Activated CD4-positive, alpha-beta T cell treated with anti-CD3 and anti-CD28 coated beads for 48 hours (primary cell): Measurements from ENCODE around the gene VSTM1.
A peak's percentile ranks its signal among the peaks of the same experiment; 100 is the strongest.
"Not testable (repeated sequence)": the region's sequence is repeated elsewhere in the genome, so short reads cannot be mapped to it uniquely, and the experiment has no call there.

Experiments used
- DNase-seq: peaks from one replicate; pipeline ENCODE4 v3.0.0-alpha.2; 2020

The VSTM1 gene

DNA sequence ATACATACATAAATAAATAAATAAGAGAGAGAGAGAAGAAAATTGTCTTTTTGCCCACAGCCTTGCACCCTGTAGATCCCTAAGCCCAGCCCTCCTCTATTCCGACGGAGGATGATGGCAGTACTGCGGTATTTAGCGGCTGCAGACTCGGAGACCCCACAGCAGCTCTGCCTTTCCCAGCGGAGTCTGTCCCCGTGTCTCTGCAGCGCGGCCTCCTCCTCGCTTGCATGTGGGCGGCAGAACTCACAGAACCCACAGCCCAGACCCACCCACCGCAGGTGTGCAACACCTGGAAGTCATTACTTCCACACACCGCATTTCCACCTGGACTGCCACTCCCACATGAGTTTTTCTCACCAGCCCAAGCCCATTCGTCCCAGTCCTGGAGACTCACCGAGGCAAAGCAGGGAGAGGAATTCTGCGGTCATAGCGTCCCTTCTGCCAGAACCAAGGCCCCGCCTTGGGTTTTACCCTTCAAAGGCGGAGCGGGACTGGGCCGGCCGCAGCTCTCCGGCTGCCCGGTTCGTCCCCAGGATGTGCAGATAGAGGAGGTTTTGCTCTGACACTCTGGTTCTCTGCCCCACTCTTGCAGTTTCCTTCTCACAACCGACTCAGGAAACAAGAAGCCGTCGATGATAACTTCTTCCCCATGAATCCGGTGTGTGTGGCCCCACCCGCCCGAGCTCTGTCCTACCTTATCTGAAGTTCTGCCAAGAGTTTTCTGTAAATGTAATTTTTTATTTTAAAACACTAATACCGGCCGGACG lies at the start of gene VSTM1:
Gene VSTM1 (minus strand): TSS at position 548 of the 767 bp plus-strand sequence. CDS start 120 bp downstream, at position 428.
- no peak for DNase-seq

DNA sequence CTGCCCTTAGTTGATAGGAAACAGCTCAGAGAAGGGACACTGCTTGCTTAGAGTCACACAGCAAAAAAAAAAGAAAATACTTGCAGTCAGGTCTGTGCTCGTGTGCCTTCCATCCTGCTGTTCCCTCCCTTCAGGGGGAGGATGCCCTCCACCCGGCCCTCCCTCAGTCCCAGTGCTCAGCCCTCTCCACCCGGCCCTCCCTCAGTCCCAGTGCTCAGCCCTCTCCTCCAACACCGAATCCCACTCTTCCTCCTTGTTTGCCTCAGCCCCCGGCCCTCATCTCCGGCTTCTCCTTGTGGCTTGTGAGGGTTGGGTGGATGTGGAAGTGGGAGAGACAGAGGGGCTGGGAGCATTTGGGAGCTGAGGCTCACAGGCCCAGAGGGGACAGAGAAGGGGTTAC lies 46.0 kb upstream of the VSTM1 start:
- DNase-seq = no peak

- DNase-seq = no peak
These were observed 44.8 kb upstream of the VSTM1 start for GRCh38 chr19:54108496-54108895.

DNA sequence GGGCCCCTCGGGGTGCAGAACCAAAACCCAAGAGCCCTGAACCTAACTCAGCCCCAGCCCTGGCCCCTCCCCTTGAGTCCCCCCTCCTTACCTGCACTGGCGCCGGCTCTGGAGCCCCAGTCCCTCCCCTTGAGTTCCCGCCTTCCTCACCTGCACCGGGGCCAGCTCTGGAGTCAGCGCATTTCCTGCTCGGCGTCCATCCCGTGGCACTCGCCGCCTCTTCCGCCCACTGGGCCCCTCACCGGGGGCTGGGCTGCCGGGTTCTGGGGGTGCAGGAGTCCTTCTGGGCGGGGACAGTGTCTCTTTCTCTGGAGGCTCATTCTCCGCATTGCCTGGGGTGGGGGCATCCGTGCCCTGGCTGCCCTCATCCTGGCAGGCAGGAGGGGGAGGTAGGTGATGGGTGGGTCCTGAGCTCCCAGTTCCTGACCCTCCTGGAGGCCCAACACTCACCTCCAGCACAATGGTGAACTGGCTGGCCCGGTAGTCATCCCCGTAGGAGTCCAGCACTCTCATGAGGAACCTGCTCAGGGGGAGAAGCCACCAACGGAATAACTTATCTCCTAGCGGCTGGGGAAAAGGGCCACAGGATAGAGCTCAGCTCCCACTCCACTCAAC lies 44.3 kb upstream of the VSTM1 start:
- DNase-seq = no peak

DNA sequence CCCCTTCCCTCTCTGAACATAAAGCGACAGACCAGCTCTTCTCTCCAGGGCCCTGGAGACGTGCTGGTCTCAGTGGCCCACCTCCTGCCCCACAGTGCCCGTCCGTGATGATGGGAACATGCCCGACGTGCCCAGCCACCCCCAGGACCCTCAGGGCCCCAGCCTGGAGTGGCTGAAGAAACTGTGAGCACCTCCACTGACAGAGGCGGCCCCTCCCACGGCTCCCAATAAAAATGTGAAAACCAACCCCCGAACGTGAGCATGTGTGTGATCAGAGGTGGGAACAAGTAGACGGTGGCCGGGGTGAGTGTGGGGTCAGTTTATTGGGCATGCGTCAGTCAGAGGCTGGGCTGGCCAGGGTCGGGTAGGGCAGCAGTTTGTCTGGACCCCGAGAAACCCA lies 43.0 kb upstream of the VSTM1 start:
- DNase-seq = no peak

DNA sequence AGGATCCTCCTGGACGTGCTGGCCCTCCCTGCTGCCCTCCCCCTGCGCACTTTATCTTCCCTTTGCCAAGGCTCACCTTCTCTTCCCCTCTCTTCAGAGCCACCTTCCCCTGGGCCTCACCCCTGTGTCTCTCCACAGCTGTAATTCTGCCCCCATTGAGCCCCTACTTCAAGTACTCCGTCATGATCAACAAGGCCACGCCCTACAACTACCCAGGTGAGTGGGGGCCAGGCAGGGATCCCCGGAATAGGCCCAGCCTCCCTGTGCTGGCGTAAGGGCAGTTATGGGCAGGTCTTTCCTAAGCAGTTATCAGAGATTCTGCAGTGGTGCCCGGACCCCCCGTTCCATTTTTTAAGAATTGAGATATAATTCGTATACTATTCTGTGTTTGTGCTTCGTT lies 42.1 kb upstream of the VSTM1 start:
- no peak for DNase-seq

- no peak for DNase-seq
These were observed 41.5 kb upstream of the VSTM1 start for GRCh38 chr19:54104998-54105715.

GRCh38 chr19:54102421-54103169 lies 38.9 kb upstream of the VSTM1 start, which contains the start of gene NDUFA3:
Gene NDUFA3 (plus strand): TSS chr19:54102855. CDS start chr19:54102879, 24 bp downstream.
- peak; percentile 98 for DNase-seq

- DNase-seq = no peak
These were observed 36.9 kb upstream of the VSTM1 start, which contains the start of gene OSCAR for GRCh38 chr19:54100561-54100960. Gene OSCAR (minus strand): TSS chr19:54100803. CDS start chr19:54100792, 11 bp downstream.

- DNase-seq = not testable (repeated sequence)
These were observed 36.2 kb upstream of the VSTM1 start for GRCh38 chr19:54099903-54100255.

- no peak for DNase-seq
These were observed 35.6 kb upstream of the VSTM1 start for GRCh38 chr19:54099190-54099902.

DNA sequence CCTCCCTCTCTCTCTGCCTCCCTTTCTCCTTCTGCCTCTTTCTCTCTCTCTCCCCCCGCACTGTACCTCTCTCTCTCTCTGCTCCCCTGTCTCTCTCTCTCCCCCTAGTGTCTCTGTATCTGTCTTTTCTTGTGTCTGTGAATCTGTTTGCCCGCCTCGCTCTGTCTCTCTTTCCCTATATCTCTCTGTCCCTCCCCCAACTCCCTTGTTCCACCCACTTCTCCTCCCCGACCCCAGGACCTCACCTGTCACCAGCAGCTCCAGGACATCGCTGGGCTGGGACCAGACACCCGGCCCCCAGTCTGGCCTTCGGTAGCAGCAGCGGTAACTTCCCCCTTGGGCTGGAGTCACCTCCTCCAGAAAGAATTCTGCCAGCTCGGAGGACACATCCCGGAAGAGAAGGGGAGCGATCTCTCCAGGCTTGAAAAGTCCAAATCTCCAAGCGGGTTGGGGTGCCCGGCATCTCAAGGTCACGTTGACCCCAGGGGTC lies 33.0 kb upstream of the VSTM1 start:
- DNase-seq = no peak

- peak; percentile 56 for DNase-seq
These were observed 32.3 kb upstream of the VSTM1 start for GRCh38 chr19:54095859-54096616.

DNA sequence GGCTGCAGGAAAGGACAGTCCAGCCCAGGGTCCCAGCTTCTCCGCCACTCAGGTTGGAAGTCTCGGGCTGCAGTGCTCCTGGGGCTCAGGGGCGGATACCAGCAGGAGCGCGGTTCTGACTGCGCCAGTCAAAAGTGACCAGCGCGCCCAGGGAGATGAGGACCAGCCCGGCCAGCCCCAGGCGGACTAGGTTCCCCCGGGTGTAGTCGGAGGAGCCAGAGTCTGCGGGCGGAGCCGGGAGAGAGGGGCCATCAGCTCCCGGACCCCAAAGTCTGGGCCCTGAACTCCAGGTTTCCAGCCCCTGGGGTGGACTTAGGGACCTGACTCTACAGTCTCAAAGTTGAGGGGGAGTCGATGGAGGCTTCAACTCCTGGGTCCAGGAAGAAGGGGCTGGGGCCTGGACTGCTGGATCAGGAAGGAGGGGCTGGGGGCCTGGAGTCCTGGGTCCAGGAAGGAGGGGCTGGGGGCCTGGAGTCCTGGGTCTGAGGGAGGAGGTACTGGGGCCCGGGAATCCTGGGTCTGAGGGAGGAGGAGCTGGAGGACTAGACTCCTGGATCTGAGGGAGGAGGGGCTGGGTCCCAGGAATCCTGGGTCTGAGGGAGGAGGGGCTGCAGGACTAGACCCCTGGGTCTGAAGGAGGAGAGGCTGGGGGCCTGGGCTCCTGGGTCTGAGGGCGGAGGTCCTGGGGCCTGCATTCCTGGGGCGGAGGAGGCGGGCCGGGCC lies 31.6 kb upstream of the VSTM1 start:
- DNase-seq = no peak

DNA sequence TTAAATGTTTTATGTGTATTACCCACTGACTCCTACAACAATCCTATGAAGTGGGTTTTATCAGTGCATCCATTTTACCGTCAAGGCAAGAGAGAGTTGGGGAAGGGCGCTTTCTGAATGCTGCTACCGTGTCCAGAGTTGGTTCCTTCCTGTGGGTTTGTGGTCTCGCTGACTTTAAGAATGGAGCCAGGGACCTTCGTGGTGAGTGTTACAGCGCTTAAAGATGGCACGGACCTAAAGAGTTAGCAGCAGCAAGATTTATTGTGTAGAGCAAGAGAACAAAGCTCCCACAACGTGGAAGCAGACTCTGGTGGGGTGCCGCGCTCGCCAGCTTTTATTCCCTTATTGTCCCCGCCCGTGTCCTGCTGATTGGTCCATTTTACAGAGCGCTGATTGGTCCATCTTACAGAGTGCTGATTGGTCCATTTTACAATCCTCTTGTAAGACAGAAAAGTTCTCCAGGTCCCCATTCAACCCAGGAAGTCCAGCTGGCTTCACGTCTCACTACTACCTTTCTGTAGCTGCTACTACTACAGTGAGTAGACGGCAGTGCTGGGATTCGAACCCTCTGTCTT lies 30.8 kb upstream of the VSTM1 start:
- DNase-seq = no peak

GRCh38 chr19:54084410-54084809 lies 20.7 kb upstream of the VSTM1 start:
- no peak for DNase-seq

DNA sequence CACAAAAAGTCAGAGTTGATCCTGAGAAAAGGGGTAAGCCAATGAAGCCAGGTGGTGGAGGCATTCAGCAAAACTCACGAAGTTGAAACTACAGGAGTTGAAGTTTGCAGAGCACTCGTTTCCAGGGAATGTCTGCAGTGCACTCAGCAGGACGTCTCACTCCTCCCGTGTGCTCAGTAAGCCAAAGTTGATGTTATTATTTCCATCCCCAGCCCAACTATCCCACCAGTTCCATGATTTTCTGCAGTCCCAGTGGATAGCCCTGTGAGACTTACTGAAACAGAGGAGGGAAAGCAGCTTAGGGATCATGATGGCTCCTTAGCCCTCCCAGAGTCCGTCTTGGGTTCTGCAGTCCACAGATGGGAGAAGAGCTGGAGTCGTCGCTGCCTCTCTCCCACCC lies 17.3 kb upstream of the VSTM1 start, which contains the start of gene TARM1:
Gene TARM1 (minus strand): TSS at position 334 of the 400 bp plus-strand sequence. CDS start 25 bp downstream, at position 309.
- no peak for DNase-seq

DNA sequence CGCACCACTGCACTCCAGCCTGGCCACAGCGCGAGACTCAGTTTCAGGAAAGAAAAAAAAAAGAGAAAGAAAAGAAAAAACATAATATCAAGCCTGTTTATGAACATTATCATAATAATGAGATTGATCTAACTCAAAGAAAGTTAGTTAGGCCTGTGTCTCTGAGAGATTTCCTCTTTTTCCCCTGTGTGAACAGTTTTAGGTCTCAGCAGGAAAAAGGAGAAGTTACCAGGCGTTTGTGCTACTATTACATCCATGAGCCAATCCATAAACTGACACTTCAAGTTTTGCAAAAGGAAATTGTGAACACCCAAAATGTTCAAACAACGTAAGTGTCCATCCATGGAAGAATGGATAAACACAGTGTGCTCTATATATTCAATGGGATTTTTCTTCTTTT lies 13.6 kb upstream of the VSTM1 start:
- no peak for DNase-seq

DNA sequence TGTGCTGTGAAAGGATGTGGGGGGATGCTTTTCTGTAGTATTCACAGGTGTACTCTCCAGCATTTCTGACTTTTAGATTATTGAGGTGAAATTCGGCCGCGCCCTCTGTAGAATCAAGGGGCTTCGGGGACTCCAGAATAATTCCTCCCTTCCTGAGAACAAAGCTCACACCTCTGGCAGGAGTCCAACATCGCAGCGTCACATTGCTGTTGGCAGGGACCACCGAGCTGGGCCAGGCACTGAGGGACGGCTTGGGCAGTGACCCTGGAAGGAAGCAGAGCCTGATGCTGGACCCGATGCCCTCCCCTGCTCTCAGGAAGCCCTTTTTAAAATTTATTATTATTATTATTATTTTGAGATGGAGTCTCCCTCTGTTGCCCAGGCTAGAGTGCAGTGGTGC lies 11.2 kb upstream of the VSTM1 start:
- no peak for DNase-seq

DNA sequence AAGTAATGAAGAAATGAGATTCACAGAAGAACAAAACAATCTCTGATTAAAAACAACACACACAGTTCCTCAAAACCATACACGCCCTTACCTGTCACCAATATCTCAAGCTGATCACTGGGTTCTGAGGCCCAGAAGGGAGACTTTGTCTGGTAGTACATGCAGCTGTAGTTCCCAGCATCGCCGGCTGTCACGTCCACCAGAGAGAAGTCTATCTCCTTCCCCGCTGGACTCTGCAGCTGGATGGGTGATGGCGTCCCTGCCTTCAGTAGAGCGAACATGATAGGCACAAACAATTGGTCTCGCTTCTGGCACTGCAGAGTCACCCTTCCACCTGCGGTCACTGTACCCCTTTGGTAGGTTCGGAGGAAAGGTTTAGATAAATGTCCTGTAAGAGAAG lies 10.1 kb upstream of the VSTM1 start:
- no peak for DNase-seq
